ENCODE results near the gene KCNH5. TPM values are rescaled to one million over a fixed set of nuclear protein-coding genes. Genes with fewer than 3 reads are reported as not detected.

Gene KCNH5
- total RNA-seq, 1 donor from 2014 or later: 3.1 TPM

GRCh38 chr14:62691647-62692489 is 353.4 kb downstream of the KCNH5 start:
- peak overlapping the region; percentile 97 for H3K27ac Mint-ChIP-seq
- TF ChIP-seq, protein P1, sequence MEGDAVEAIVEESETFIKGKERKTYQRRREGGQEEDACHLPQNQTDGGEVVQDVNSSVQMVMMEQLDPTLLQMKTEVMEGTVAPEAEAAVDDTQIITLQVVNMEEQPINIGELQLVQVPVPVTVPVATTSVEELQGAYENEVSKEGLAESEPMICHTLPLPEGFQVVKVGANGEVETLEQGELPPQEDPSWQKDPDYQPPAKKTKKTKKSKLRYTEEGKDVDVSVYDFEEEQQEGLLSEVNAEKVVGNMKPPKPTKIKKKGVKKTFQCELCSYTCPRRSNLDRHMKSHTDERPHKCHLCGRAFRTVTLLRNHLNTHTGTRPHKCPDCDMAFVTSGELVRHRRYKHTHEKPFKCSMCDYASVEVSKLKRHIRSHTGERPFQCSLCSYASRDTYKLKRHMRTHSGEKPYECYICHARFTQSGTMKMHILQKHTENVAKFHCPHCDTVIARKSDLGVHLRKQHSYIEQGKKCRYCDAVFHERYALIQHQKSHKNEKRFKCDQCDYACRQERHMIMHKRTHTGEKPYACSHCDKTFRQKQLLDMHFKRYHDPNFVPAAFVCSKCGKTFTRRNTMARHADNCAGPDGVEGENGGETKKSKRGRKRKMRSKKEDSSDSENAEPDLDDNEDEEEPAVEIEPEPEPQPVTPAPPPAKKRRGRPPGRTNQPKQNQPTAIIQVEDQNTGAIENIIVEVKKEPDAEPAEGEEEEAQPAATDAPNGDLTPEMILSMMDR (IDR thresholded peaks at IDR 0.05; ENCODE audit: unreplicated experiment): no peak
- peak overlapping the region; percentile 18 for H3K4me3 Mint-ChIP-seq (ENCODE audit: low read depth)
- peaks cover 9% of the 10 kb centered on the region for H3K36me3 Mint-ChIP-seq (ENCODE audit: insufficient read depth)
- peaks cover 49% of the 10 kb centered on the region for H3K4me1 Mint-ChIP-seq (ENCODE audit: low read depth)
- H3K9me3 Mint-ChIP-seq (ENCODE audit: low read depth): peaks cover 21% of the 10 kb centered on the region
- H3K27me3 Mint-ChIP-seq: no peaks in the 10 kb centered on the region
- DNase-seq (ENCODE audit: low spot score, unreplicated experiment): no peak

GRCh38 chr14:62689733-62690132 is 355.5 kb downstream of the KCNH5 start:
- TF ChIP-seq, protein P1 (IDR thresholded peaks at IDR 0.05; ENCODE audit: unreplicated experiment): no peak
- Mint-ChIP-seq H3K27me3 (no peaks in the 10 kb centered on the region), H3K27ac (peak overlapping the region; percentile 82), H3K4me1 (ENCODE audit: low read depth) (peaks cover 36% of the 10 kb centered on the region), H3K4me3 (ENCODE audit: low read depth) (no peak overlapping the region), H3K36me3 (ENCODE audit: insufficient read depth) (peaks cover 9% of the 10 kb centered on the region), H3K9me3 (ENCODE audit: low read depth) (peaks cover 25% of the 10 kb centered on the region)
- no peak for DNase-seq (ENCODE audit: low spot score, unreplicated experiment)

DNA sequence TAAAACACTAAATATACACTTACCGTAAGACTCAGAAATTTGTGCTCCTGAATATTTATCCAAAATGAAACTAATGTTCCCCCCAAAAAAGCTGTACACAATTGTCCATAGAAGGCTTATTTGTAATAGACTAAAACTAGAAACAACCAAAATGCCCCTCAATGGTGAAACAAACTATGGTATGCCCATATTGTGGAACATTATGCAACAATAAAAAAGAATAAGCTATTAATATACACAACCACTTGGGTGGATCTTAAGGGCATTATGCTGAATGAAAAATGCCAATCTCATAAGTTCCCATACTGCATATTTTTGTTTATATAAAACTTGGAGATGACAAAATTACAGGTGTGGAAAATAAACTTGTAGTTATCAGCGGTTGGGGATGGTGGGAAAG is 357.4 kb downstream of the KCNH5 start:
- no peak for DNase-seq (ENCODE audit: low spot score, unreplicated experiment)
- TF ChIP-seq, protein P1 (IDR thresholded peaks at IDR 0.05; ENCODE audit: unreplicated experiment): no peak
- no peaks in the 10 kb centered on the region for H3K27me3 Mint-ChIP-seq
- peaks cover 21% of the 10 kb centered on the region for H3K9me3 Mint-ChIP-seq (ENCODE audit: low read depth)
- no peak overlapping the region for H3K4me3 Mint-ChIP-seq (ENCODE audit: low read depth)
- H3K27ac Mint-ChIP-seq: no peak overlapping the region
- H3K36me3 Mint-ChIP-seq (ENCODE audit: insufficient read depth): peaks cover 9% of the 10 kb centered on the region
- peaks cover 28% of the 10 kb centered on the region for H3K4me1 Mint-ChIP-seq (ENCODE audit: low read depth)

DNA sequence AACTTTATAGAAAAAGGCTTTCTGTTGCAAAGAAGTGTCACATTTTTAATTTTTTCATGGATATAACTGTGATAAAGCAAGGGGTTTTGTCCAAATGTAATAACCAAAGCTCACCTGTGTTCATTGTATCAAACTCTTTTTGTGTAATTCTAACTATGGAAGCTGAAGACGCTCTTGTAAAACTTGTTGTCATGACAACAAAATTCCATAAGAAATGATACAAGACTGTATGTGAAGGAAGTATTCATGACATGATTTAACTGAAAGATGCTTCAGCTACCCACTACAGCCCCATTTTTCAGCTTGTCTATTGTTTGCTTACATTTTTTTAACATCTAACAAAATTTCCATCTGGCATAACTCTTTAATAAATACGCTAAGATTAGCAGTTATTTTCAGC is 360.9 kb downstream of the KCNH5 start:
- no peaks in the 10 kb centered on the region for H3K27me3 Mint-ChIP-seq
- H3K9me3 Mint-ChIP-seq (ENCODE audit: low read depth): peaks cover 19% of the 10 kb centered on the region
- TF ChIP-seq, protein P1 (IDR thresholded peaks at IDR 0.05; ENCODE audit: unreplicated experiment): no peak
- H3K36me3 Mint-ChIP-seq (ENCODE audit: insufficient read depth): peaks cover 7% of the 10 kb centered on the region
- peaks cover 6% of the 10 kb centered on the region for H3K4me1 Mint-ChIP-seq (ENCODE audit: low read depth)
- no peak overlapping the region for H3K4me3 Mint-ChIP-seq (ENCODE audit: low read depth)
- no peak overlapping the region for H3K27ac Mint-ChIP-seq
- no peak for DNase-seq (ENCODE audit: low spot score, unreplicated experiment)

- no peak for DNase-seq (ENCODE audit: low spot score, unreplicated experiment)
- H3K27me3 Mint-ChIP-seq: no peaks in the 10 kb centered on the region
- no peaks in the 10 kb centered on the region for H3K36me3 Mint-ChIP-seq (ENCODE audit: insufficient read depth)
- H3K4me1 Mint-ChIP-seq (ENCODE audit: low read depth): peaks cover 7% of the 10 kb centered on the region
- H3K27ac Mint-ChIP-seq: no peak overlapping the region
- TF ChIP-seq, protein P1 (IDR thresholded peaks at IDR 0.05; ENCODE audit: unreplicated experiment): no peak
- no peak overlapping the region for H3K4me3 Mint-ChIP-seq (ENCODE audit: low read depth)
- H3K9me3 Mint-ChIP-seq (ENCODE audit: low read depth): peaks cover 3% of the 10 kb centered on the region
These were observed 363.1 kb downstream of the KCNH5 start for GRCh38 chr14:62682208-62682607.
